Stimulated activated CD8-positive, alpha-beta memory T cell treated with anti-CD3 and anti-CD28 coated beads, Interleukin-7, amount 100 ng/mL, for 4 hours (primary cell): ENCODE results near the gene ALG12.
"Not testable (repeated sequence)": the region's sequence is repeated elsewhere in the genome, so short reads cannot be mapped to it uniquely, and the experiment has no call there.

Experiments
- DNase-seq, 2 donors: peaks; one replicate each; pipeline ENCODE4 v3.0.0-alpha.2; 2020; ENCODE audit warnings: low read depth in 2 of 2

Gene ALG12

DNA sequence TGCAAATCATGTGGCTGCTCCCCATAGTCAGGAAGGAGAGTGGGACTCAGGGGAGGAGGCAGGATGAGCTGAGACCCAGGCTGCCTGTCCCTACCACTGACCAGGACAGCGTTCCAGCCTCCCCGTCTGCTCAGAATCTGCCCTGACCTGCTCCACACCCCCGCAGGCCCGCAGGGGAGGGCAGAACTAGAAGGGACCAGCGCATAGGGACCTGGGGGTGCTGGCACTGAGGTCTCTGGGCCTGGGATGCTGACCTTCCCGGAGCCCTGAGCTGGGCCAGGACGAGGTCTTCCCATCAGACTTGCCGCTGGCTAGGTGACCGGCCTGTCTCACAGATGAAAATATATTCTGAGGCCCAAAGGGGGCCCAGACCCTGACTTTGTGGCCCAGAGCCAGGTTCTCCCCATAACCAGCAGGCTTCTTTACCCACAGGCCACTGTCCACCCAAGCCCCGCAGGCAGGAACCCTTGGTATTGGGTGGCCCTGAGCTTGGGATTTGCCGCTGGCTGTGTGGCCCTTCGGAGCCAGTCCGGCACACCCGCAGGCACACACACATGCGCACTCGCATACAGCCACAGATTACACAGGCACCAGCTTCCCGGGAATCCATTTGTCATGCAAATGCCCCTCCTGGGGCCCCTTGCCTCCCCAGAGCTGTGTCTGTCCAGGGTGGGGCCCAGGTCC is 28.5 kb upstream of the ALG12 start:
- no peak for DNase-seq

GRCh38 chr22:49945042-49945794 is 27.0 kb upstream of the ALG12 start:
- not testable (repeated sequence) for DNase-seq

GRCh38 chr22:49944399-49944891 is 26.2 kb upstream of the ALG12 start:
- no peak for DNase-seq

DNA sequence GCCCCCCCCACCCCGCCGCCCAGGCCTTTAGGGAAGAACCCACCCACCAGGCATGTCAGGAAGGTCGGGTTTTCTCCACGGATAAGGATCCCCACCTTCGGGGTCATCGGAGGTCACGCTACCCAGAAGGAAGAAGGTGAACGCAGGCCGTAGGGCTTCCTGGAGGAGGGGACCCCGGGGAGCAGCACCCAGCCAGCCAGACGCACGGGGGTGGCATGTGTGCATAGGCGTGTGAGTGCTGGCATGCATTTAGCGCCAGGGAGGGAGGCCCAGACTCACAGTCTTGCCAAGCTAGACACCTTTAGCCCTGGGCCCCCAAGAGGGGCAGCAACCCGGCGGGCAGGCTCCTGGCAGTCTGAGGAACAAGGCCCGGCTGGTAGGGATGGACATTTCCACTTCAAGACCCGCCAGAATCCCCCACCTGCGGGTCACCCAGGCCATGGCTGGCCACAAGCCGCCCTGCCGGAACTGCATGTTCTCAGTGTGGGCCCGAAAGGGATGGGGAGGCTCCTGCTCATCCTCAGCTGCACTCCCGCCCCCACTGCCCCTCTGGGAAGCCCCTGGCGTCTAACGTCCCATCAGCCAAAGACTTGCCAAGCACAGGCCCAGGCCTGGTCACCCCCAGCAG is 25.6 kb upstream of the ALG12 start:
- DNase-seq, result no peak

- no peak for DNase-seq
Measured at GRCh38 chr22:49943405-49943765, 25.1 kb upstream of the ALG12 start.

GRCh38 chr22:49942565-49943404 is 24.5 kb upstream of the ALG12 start:
- no peak for DNase-seq

- DNase-seq, result no peak
Measured at GRCh38 chr22:49941507-49942316, 23.5 kb upstream of the ALG12 start.

- no peak for DNase-seq
Measured at GRCh38 chr22:49938565-49939136, 20.4 kb upstream of the ALG12 start.

GRCh38 chr22:49937758-49938564 is 19.7 kb upstream of the ALG12 start:
- DNase-seq, result no peak

DNA sequence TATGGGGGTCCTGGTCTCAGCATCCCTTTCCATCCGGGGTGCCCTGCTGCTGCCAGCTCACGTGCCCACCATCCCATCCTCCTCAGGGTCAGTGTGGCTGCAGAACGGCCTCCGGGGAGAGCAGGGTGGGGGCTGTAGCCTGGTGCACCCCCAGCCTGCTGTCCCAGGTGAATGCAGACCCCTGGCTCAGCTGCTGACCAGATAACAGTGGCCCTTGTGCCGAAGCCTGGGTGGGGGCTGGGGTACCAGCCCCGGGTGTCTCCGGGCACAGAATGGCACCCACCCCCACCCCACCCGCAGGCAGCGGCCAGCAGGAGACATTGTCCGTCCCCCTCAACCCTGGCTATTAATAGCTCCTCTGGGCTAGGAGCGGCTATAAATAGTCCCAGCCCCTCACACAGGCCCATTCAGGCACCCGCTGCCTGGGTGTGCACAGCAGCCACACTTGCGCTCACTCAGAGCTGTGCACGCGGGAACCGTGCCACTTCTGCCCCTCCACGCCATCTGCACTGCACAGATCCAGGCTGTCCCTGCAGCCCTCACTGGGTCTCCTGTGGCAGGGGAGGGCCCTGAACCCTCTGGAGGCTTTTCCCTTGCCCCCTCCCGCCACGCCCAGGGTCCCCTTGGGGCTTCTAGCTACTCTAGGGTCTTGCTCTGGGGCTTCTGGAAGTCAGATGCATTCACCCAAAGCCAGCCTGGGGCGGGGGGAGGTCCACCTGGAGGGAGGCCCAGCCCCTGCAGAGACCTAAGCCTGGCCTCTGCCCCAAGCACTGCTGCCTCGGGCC is 18.9 kb upstream of the ALG12 start:
- no peak for DNase-seq

GRCh38 chr22:49936018-49936972 is 18.1 kb upstream of the ALG12 start:
- DNase-seq, result peak; percentile 96 to 98

- DNase-seq, result peak in 1 of 2 donors; percentile 48
Measured at GRCh38 chr22:49935561-49935960, 17.3 kb upstream of the ALG12 start.

DNA sequence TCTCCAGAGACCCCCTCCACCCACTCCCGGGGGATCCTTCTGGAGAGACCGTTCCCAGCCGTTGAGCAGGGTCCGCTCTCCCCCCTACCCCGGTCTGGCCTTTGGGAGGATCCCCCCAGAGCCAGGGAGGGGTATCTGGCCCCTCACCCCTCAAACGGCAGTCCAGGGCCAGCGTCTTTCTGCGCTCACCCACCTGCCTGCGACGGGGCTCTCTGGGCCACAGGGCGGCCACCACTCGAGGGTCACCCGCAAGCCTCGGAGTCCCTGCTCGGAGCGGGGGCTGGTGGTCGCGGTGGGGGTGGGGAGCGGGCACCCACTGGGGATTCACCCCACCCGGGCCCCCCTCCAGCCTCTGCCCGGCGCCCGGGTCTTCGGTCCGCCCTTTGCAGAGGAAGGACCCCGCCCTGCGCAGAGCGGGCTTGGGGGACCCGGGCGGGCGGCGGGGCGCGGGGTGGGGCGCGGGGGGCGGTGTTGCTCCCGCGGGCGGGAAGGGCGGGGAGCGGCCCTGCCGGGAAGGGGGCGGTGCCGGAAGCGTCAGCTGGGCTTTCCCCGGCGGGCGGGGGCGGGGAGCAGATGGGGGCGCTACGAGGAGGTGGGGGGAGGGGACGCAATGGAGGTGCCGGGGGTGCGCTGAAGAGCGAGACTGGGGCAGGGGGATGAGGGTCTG is 16.8 kb upstream of the ALG12 start:
- DNase-seq, result peak; percentile 85 to 91

- DNase-seq, result no peak
Measured at GRCh38 chr22:49934160-49934890, 16.1 kb upstream of the ALG12 start.

GRCh38 chr22:49933236-49934159 is 15.3 kb upstream of the ALG12 start:
- no peak for DNase-seq
